GM18858 (cell line): ENCODE measurements around the gene FAM9C.
"Not testable (repeated sequence)": the region's sequence is repeated elsewhere in the genome, so short reads cannot be mapped to it uniquely, and the experiment has no call there.

Experiments
- ATAC-seq: cut with Tn5 transposase; IDR thresholded peaks from one replicate; pipeline ENCODE4 v1.9.1; 2021; ENCODE audit not compliant: unreplicated experiment

The FAM9C gene

DNA sequence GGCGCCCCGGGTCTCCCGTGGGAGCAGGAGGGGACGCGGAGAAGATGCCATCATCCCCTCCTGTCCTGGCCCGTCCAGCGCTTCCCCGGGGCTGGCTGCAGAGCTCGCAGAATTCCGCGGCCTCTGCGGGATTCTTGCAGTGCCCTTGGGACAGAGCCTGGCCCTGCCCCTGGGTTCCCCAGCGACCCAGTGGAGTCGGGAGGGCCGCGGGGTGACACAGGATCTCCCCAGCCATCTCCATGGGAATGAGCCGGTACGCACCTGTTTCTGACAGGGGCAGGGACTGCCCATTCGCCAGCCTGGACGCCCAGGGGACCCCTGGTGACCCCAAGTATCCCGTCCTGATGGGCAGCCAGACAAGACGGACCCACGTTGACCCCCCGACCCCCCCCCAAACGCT is 482 bp downstream of the FAM9C start:
- no peak for ATAC-seq

DNA sequence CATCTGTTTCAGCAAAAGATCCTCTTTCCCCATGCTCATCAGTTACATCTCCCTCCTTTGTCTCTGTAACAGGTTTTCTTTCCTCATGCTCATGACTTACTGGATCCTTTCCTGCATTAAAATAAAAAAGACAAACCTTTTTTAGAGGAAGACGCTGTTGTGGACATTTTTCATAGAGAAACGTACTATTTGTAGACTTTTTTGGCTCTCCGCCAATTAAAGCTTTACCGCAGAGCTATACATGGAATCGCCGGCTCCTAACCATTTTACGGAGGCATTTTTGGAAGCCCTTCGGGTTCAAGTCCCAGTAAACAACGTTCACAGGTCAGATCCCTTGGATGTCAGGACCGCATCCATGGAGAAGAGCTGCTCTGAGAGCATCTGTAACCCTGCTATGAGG is 1.3 kb downstream of the FAM9C start:
- no peak for ATAC-seq

DNA sequence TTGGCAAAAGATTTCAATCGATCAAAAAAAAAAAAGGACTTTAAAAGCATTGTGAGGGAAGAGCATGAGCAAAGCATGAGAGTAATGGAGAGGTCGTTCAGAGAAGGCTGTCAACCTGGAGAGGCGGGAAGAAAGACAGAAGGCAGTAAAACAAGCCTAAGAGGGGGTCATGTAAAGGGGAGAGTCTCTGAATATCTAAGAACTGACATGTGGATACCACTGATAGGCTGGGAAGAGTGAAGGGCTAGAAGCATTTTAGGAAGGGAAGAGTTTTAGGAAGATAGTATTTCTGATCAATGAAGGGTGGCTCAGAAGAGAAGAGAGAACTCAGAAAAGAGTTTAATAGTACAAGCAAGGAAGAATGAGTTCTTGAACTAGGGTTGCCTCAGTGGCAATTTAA is 7.5 kb downstream of the FAM9C start:
- ATAC-seq: no peak

DNA sequence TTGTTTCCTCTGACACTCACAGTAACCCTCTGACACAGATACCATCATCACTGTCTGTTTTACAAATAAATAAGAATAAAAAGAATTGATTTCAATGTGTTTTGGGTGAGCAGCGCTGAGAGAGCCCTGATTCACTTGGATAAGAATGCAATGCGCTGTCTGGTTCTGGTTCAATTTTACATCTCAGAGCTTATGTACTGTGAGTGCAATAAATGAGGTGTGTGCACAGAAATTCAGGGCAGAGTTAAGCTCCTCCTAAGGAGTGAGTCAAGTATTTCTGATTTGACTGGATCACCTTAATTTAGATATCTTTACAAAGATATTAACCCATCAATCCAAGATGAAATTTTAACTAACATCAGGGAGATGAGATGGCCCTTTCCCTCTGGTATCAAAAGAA is 11.2 kb downstream of the FAM9C start:
- ATAC-seq: no peak

DNA sequence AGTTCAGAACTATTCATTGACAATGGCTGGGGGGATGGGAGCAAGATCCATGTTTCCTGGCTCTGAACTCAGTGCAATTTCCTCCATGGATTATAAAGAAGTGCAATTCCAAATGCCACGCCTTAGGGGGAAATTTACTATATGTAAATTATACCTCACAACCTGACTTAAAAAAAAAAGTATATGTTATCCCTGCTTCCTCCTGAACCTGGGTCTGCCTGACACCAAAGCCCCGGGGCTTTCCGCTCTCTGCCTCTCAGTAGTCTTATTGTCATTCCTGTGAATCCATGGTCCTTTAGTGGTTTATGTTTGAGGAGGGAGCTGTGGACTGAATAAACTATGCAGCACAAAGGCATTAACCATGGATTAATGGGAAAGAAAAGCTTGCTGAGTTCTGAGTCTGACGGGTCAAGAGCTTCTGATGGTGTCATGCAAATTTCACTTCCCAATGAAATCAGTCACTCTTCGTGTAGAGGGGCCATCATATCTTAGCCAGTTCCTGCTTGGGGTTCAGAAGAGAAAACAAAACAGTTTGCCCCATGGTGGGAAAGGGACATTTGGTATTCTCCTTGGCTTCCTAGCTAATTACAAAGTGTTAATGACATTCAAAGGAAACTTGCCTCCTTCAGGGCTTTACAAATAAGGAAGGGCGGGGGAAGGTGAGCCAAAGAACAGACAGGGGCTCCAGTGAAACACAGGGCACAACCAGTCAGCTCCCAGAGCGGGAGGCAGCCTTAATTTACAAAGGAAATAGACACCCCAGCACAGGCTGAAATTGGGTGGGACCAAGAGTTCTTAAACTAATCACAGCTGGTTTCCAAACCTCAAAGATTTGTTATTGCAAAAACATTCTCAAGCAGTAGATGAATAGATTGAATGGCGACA is 14.3 kb downstream of the FAM9C start:
- ATAC-seq: no peak

DNA sequence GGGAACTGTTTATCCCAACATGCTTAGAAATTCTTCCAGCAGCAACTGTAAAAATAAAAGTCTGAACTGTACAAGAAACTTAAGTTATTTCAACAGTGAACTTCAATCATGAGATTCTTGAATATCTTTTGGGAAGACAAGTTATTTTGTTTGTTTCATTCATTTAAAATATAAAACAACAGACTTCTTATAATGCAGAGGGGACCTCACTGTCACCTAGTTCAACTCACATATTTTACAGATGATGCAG is 14.9 kb downstream of the FAM9C start:
- ATAC-seq: no peak

DNA sequence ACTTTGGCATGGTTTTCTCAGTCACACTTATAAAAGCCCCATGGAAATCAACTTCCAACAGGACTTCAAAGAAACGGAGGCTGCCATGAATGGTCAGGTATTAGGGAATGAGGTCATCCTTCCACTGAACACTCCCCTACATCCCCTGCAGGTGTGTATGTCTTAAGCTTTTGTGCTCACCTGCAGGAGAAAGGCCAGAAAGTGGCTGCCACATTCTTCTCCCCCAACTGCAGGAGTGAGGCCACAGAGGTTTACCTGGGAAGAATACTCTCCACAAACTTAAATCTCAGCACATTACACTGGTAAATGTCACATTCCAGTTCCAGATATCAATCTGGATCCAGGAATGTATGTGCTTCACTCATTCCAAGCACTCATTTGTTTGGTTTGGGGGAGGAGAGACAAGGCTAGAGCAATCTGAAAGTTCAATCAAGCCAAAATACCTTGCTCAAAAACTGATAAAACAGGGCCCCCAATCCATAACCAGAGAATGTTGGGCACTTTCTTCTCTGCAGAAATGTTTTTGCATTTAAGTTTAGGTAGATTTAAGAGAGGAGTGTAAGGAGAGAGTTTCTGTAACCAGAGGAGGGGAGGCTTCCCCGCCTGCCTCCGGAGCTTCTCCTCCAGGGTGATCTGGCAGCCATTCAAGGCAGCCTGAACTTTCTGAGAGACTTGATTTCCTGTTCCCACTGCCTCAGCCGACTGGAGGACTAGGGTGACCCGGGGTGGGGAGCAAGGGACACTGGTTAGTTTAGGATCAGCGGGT is 15.4 kb downstream of the FAM9C start:
- ATAC-seq: no peak

DNA sequence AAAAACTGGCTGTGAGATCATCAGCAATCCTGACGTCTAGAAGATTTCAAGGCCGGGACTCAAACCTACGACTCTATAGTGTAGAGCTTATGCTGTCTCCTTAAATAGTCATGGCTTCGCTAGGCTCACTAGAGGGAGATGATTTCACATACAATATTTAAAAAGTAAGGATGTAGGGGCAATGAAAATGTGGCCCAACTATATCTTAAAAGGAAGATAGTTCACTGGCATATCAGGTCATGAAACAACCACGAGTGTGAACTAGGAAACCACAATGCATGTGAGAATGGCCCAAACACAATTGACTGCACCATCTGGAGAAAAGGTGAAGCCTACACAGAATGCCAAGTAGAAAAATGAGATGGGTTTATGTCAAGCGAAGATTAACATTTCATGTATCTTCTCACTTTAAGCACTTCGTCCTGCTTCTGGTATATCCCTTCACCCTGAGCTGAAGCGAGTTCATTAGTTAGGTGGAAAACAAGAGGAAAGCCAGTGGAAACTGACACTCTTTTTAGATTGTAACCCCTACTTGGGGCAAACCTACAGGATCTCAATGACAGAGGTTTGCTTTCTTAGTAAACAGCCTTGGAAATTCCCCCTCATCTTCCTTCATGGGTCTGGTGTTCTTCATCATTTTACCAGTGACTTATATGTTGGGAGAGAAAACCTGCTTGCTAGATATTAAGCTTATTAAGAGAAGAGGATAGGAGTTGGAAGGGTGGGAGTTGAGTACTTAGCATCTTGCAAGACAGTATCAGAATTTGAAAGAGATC is 17.4 kb downstream of the FAM9C start:
- ATAC-seq: no peak

DNA sequence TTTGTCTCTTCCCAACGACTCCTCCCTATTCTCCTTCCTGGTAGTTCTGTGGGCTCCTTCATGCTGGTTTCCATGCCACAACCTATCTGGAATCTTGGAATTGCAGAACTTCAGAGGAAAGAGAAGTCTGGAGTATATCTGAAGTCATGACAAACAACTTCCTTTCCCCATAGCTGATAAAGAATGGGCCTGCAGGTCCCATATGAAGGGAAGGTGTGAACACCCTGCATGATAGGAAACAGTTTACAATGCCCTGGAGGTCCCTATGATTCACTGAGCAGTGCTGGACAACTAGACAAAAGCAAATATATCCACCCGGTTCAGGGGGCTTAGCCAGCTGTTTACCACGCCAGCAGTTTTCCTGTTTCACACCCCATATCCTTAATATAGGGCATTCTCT is 19.4 kb downstream of the FAM9C start:
- no peak for ATAC-seq

DNA sequence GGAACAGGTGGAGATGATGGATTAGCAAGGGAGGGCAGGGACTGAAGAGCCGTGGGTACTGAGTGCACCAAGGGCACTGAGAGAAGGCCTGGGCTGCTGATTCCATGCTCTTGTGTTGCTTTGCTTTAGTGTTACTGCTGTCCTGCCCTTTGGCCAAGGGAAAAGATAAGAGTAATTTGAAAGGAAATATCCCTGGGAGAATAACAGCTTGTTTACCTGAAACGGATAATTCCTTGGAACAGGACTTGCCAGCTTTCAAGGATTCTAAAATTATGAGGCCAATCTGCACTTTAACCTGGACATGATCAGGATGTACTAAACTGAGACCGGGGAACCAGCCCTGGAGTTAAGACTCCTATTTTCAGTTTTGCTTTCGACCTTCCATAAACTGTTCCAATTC is 20.4 kb downstream of the FAM9C start:
- no peak for ATAC-seq

DNA sequence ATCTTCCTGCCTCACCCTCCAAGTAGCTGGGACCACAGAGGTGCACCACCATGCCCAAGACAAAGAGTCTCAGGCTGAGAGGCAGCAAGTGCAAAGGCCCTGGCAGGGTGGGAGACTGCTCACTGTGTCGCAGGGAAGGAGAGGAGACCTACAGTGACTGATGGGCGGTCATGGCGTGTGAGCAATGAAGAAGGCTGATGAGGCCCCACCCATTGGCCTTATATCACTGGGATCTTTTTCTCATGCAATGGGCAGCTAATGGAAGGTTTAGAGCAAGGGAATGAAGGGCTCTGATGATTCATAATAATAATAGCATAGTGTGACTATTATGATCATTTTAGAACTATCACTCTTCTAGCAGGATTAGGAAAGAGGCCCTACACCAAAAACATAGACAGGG is 20.9 kb downstream of the FAM9C start:
- no peak for ATAC-seq

DNA sequence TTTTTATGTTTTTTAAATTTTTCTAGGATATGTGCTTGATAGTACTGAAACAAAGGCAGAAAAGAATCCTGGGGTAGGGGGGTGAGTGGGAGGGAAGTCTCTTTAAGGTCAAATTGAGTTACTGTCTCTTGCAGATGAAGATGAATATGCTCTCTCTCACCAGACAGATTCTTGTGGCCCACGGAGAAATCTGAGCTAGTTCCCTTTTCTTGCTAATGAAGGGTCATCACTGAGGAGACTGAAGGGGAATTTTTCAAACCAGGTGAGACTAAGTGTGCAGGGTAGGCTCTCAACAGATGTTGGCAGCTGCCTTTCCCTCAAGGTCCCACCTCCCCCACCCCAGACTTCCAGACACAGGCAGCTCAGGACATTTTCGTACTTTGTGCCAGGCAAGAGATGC is 21.5 kb downstream of the FAM9C start:
- ATAC-seq: peak; percentile 79

DNA sequence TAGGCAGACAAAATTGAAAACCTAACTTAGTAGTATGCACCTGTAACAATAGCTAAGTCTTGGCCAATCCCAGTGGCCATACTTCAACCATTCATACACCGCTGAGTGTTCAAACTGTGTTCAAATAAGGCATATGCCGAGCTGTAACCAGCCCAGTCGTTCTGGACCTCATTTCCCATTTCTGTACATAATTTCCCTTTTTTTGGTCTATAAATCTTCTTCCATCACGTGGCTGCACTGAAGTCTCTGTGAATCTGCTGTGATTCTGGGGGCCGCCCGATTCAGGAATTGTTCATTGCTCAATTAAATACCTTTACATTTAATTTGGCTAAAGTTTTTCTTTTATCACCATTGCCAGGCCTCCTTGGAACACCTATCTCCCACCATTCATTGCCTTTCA is 27.7 kb downstream of the FAM9C start:
- not testable (repeated sequence) for ATAC-seq

DNA sequence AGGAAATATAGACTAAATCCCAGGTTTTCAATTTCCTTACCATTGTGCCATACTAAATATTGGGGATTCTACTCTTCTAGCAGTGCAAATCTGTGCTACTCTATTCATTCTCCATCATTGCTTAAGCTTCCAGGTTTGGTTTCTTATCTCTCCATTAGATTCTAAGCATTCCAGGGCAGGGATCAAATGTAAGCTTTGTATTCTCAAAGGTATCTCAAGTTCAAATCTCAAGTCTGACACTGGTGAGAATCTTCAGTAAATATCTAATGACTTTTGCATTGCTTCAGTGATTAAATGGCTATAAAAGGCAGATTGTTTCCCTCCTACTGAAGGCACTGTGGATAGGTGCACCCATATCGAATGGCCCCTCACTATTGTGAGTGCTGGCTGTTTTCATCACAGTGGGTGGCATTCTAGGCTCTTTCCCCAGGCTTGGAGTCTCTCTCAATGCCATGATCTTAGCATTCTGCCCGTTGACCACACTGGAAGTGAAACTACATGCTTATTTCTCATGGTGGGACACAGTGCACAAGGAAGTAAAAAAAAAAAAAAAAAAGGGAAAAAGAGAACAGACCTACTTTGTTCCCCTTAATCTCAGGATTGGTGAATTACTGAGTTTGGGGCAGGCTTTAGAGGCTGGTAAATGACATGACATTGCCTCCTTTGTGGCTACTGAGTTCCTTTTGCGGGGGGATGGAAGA is 28.7 kb downstream of the FAM9C start:
- no peak for ATAC-seq

DNA sequence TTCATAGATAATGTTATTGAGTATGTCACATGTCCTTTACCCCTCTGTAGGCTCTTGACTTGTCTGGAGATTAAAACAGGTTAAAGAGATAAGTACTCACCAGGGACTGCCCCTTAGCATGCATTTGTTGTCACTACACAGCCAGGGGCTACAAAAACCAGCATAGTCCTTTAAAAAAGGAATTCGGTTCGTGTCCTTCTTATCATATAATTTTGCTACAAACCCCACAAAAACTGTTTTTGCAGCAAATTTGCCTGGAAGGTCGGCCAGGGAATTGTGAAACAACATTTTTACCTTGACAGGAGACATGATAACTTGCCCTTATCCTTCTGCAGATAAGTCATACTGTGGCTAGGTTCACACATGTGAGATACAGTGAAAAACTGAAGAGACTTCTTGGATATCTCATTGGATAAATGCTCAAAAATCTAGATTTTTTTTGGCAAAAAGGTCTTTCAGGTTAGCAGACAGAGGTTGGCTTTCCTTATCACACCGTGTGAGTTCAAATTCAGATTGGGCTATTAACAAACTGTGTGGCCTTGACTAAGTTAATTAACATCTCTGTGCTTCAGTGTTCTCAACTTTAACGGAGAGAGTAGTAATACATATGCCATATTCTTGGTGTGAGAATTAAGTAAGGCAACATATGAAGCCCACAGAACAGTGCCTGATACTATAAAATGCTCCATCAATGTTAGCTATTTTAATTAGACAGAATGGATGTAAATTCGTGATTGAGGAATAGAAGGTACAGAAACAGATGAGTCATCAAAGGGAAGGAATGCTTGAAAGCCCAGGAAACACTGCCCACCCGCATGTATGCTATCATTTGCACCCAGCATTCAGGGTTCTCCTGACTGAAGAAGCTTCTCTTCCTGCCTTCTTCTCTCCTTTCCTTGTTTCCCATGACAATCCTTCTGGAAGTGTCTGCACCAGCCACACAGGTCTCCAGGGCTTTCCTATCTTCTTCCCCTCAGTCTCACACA is 30.0 kb downstream of the FAM9C start:
- peak; percentile 10 for ATAC-seq

DNA sequence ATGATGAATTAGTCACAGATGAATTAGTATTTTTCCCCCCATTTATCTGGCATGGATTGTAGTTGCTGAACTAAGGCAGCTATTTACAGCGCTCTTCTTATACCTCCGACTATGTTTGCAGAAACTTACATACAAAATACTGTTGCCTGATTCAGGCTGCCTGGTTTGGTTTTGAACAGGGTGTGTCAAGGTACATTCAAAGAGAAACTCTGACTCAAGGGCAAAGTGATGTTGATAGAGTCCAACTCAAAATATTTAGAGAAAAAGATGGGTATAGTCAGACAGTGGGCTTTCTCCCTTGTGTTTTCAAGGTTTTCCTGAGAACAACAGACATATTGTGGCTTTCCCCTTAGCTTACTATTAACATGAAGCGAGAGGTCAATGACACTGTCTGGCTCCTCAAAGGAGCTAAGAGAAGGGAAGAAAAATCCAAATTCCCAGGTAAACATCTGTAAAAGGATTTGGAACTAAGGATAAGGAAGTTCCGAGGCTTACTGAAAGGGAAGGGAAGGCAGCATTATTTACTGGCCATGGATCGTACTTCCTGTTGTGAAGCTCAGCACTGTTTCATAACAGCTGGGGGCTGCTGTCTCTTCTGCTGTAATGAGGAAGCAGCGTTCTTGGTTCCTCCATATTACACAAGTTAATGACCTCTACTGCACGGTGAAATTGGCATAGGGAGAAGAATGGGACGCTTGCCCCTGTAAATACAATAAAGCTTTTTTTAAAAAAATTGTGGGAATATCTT is 30.9 kb downstream of the FAM9C start:
- ATAC-seq: peak; percentile 57

DNA sequence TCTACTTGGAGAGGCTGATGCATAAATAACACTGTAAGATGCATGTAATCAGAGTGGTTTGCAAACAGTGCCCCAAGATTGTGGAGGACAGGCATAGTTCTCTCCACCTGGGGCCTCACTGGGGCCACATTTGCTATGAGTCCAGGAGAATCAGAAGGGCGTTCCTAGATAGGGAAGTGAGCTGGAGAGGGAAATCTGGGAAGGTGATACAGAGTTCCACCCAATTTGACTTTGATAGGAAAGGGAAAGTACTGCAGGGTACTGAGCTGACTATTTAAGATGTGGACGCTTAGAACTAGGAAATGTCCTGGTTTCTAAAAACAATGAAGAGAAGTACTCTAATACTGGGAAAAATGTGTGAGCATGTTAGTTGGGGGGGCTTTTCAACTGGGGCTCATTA is 33.9 kb downstream of the FAM9C start:
- ATAC-seq: no peak

DNA sequence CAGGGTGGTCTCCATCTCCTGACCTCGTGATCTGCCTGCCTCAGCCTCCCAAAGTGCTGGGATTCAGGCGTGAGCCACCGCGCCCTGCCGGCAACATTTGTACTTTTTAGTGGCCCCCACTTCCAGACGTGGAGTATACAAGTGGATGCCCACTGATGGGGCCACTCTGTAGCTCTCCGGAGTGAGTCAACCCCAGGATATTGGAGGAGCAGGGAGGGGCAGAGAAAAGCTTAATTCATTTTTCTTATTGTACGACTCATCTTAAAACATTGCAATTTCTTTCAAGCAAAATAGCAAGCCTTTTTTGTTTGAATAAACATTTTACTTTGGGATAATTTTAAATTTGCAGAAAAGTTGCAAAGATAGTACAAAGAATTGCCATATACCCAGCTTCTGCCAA is 34.6 kb downstream of the FAM9C start:
- ATAC-seq: no peak

DNA sequence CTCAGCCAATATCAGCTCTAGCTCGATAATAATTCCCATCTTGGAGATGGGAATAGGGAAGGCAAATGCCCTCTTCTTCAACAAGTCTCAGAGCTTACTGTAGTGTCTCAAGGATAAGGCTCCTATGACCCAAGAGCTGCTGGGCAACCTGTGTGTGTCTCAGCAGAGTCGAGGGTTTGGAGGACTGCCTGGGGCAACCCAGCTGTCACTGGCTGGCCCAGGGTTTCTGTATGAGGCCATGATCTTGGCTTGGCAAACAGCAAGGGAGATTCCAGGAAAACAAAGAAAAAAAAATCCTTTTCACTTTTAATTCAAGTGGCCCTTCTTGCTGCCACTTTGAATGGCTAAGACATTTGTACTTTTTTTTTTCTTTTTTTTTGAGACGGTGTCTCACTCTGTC is 35.1 kb downstream of the FAM9C start:
- ATAC-seq: no peak
